Measurements from ENCODE around the gene OR13J1.

- TF ChIP-seq CTCF (IDR thresholded peaks at IDR 0.05; ENCODE audit: insufficient read depth, low read length, poor library complexity, severe bottlenecking) (no peak), EZH2phosphoT487 (conservative IDR thresholded peaks at IDR 0.05; ENCODE audit: low read length) (no peak)
Observed at GRCh38 chr9:35842020-35842745, 28.0 kb downstream of the OR13J1 start.

Data from SU-DHL-6 (cell line).